GM12878 (cell line): Measurements from ENCODE around the gene CLN6. TPM values are rescaled to one million over a fixed set of nuclear protein-coding genes. Genes with fewer than 3 reads are reported as not detected.

Source experiments
- ATAC-seq: fragments of 200-7000 bp; cut with Tn5 transposase; 3 replicates; pipeline ENCODE4 v1.9.1; 2020; ENCODE audit warnings: mild to moderate bottlenecking, moderate library complexity
- BruUV-seq: library from RNA; stranded (reverse); fragments of 400-500 nt; replicated peaks from 2 replicates; lab custom pipeline; 2021; lab: Mats Ljungman, UMichigan
- CTCF ChIA-PET: fragments of 300-600 bp; sonication (Branson Sonifier 250); formaldehyde crosslinking; extraction: SDS; loops from one replicate; lab custom pipeline; 2021; ENCODE audit warnings: inconsistent platforms; lab: Yijun Ruan, JAX
- POLR2A ChIA-PET: fragments of 350-600 bp; formaldehyde crosslinking; extraction: SDS; loops from one replicate; lab custom pipeline; 2021; ENCODE audit warnings: inconsistent platforms; lab: Charles Lee
- RAD21 ChIA-PET: fragments of 300-600 bp; sonication (Branson Sonifier 250); formaldehyde crosslinking; loops from one replicate; lab custom pipeline; 2023; ENCODE audit warnings: antibody characterized with exemption; ENCODE audit not compliant: unreplicated experiment; lab: Charles Lee
- SMC1A ChIA-PET: fragments of 300-600 bp; sonication (Branson Sonifier 250); formaldehyde crosslinking; loops from one replicate; lab custom pipeline; 2023; ENCODE audit not compliant: unreplicated experiment, uncharacterized antibody; lab: Charles Lee
- DNase-seq: peaks from one replicate; pipeline ENCODE4 v3.0.0-alpha.2; 2011; ENCODE audit warnings: low read depth, low spot score
- FAIRE-seq: peaks from 3 replicates; lab custom pipeline; 2011; peaks lifted over from hg19 to GRCh38; lab: Jason Lieb, UNC
- H2AFZ ChIP-seq: 2 replicates; pipeline ENCODE4 v1.6.0; 2011; ENCODE audit warnings: low read depth, low read length, control low read depth; ENCODE audit not compliant: control insufficient read depth
- H3K27ac ChIP-seq: 2 replicates; pipeline ENCODE4 v1.5.1; 2011; ENCODE audit warnings: control low read depth; ENCODE audit not compliant: control insufficient read depth, insufficient read depth
- H3K27me3 ChIP-seq, 2 experiments: replicated peaks in 1 of 2; 2 replicates each; pipeline versions ENCODE4 v1.6.0 to v1.6.1; 2011; ENCODE audit warnings: low read length in 1 of 2; ENCODE audit not compliant: control insufficient read depth in 2 of 2, insufficient read depth in 2 of 2
- H3K36me3 ChIP-seq, 2 experiments: 2 replicates each; pipeline ENCODE4 v1.5.1; 2011; ENCODE audit warnings: low read length in 1 of 2; ENCODE audit not compliant: control insufficient read depth in 2 of 2, insufficient read depth in 2 of 2
- H3K4me1 ChIP-seq: 2 replicates; pipeline ENCODE4 v1.6.1; 2011; ENCODE audit warnings: mild to moderate bottlenecking, low read length, moderate library complexity, mixed read lengths; ENCODE audit not compliant: control insufficient read depth, insufficient read depth
- H3K4me2 ChIP-seq: 2 replicates; pipeline ENCODE4 v1.6.0; 2011; ENCODE audit warnings: control low read depth; ENCODE audit not compliant: control insufficient read depth, insufficient read depth
- H3K4me3 ChIP-seq: fragments of 200-600 bp; sonication (generic); 2 replicates; pipeline ENCODE4 v1.5.1; 2016
- H3K79me2 ChIP-seq: 2 replicates; pipeline ENCODE4 v1.6.0; 2011; ENCODE audit warnings: low read length; ENCODE audit not compliant: control insufficient read depth, insufficient read depth
- H3K9ac ChIP-seq: 2 replicates; pipeline ENCODE4 v1.8.0; 2011; ENCODE audit warnings: low read length, control low read depth, mixed read lengths; ENCODE audit not compliant: control insufficient read depth, insufficient read depth
- H3K9me3 ChIP-seq: replicated peaks from 3 replicates; pipeline ENCODE4 v1.5.1; 2011; ENCODE audit warnings: mild to moderate bottlenecking, low read length; ENCODE audit not compliant: control insufficient read depth, insufficient read depth
- H4K20me1 ChIP-seq: 2 replicates; pipeline ENCODE4 v1.6.0; 2011; ENCODE audit not compliant: control insufficient read depth, insufficient read depth
- CEBPB ChIP-seq, 2 experiments: fragments of 150-350 bp in 1 of 2; IDR thresholded peaks; 2 replicates each; pipeline ENCODE4 v1.6.1; 2012 to 2014; ENCODE audit warnings: low read depth in 2 of 2, low read length in 2 of 2, borderline replicate concordance in 1 of 2, inconsistent platforms in 1 of 2
- EED ChIP-seq: sonication (generic); IDR thresholded peaks from 2 replicates; pipeline ENCODE4 v1.6.1; 2016; ENCODE audit warnings: antibody characterized with exemption, low read depth
- FOS ChIP-seq: IDR thresholded peaks from 3 replicates; pipeline ENCODE4 v1.6.1; 2011; ENCODE audit warnings: borderline replicate concordance; ENCODE audit not compliant: insufficient read length; ENCODE audit errors: extremely low read depth
- JUND ChIP-seq: IDR thresholded peaks from 2 replicates; pipeline ENCODE4 v1.6.1; 2012; ENCODE audit warnings: low read depth, mild to moderate bottlenecking, low read length, improper control_type of control experiment, moderate library complexity
- MTA2 ChIP-seq: fragments of 450-650 bp; IDR thresholded peaks from 2 replicates; pipeline ENCODE4 v1.6.1; 2016; ENCODE audit warnings: low read depth, mild to moderate bottlenecking, moderate library complexity
- PAX5 ChIP-seq: IDR thresholded peaks from 2 replicates; pipeline ENCODE4 v1.6.1; 2011; ENCODE audit warnings: low read depth, low read length, borderline replicate concordance
- SPI1 ChIP-seq: IDR thresholded peaks from 2 replicates; pipeline ENCODE4 v1.6.1; 2011; ENCODE audit warnings: low read depth, mild to moderate bottlenecking, low read length, moderate library complexity, borderline replicate concordance; ENCODE audit not compliant: insufficient read depth
- ZNF274 ChIP-seq: IDR thresholded peaks from one replicate; pipeline ENCODE4 v1.8.0; 2011; ENCODE audit not compliant: insufficient read length, insufficient read depth
- WGBS: methylation state at CpG from one replicate; pipeline ENCODE4 v1.1.6; 2016; ENCODE audit warnings: low lambda C conversion rate; ENCODE audit not compliant: insufficient replicate concordance, insufficient coverage; ENCODE audit errors: missing lambda C conversion rate; 5-methylcytosine and 5-hydroxymethylcytosine counted together
- in situ Hi-C: fragments of 300-500 bp; cut with MboI; formaldehyde crosslinking; loops from 9 replicates; pipeline ENCODE4 v1.14.3; 2018; ENCODE audit warnings: mixed read lengths
- intact Hi-C: fragments of 100-400 bp; cut with micrococcal nuclease; formaldehyde crosslinking; loops from one replicate; pipeline ENCODE4 v1.14.2; 2022; ENCODE audit not compliant: unreplicated experiment
- polyA plus RNA-seq, 11 experiments: library from polyadenylated mRNA; depleted of rRNA in 4 of 11; unstranded in 6 of 11; stranded (reverse) in 5 of 11; fragments of >200 nt; fragmentation: Nextera tagmentation in 4 of 11; fragmentation: Illumina TruSeq in 1 of 11; extraction: Ambion mirVana in 4 of 11; extraction: Trizol in 1 of 11; gene quantifications; 1 replicate in 1 of 11; 2 replicates in 10 of 11; pipeline versions ENCODE4 v1.2.1 to v1.2.3, GENCODE V29; 2011 to 2016; ENCODE audit warnings: inconsistent platforms in 2 of 11, missing spikeins in 2 of 11, low read depth in 1 of 11
- total RNA-seq, 4 experiments: library from RNA; depleted of rRNA in 3 of 4; stranded (reverse); fragments of >200 nt in 3 of 4; fragmentation: Illumina TruSeq in 1 of 4; extraction: Trizol in 1 of 4; gene quantifications; 2 replicates each; pipeline versions ENCODE4 v1.2.1 to v1.2.3, GENCODE V29; 2013 to 2021
- TF ChIP-seq, protein P1 (sequence below): fragments of 450-650 bp; formaldehyde crosslinking; IDR thresholded peaks from 2 replicates; pipeline ENCODE4 v1.4.0; 2022; ENCODE audit warnings: mild to moderate bottlenecking, moderate library complexity
- TF ChIP-seq, protein P2 (sequence below): IDR thresholded peaks from 2 replicates; pipeline ENCODE4 v1.6.1; 2011; ENCODE audit warnings: low read depth, low read length, improper control_type of control experiment, borderline replicate concordance
- TF ChIP-seq, protein P3 (sequence below): fragments of 450-650 bp; IDR thresholded peaks from 2 replicates; pipeline ENCODE4 v1.6.1; 2016; ENCODE audit warnings: mild to moderate bottlenecking
- TF ChIP-seq, protein P4 (sequence below): fragments of 450-650 bp; IDR thresholded peaks from 2 replicates; pipeline ENCODE4 v1.6.1; 2018; ENCODE audit warnings: mild to moderate bottlenecking, low read depth, moderate library complexity; ENCODE audit not compliant: partially characterized antibody

CLN6 gene
- total and polyA plus RNA-seq, 10 of the 15 experiments (the other 5 are each of a cell fraction or from before 2014, with no cell fraction given) = 0.74 to 69.0 (median 30.3) TPM

DNA sequence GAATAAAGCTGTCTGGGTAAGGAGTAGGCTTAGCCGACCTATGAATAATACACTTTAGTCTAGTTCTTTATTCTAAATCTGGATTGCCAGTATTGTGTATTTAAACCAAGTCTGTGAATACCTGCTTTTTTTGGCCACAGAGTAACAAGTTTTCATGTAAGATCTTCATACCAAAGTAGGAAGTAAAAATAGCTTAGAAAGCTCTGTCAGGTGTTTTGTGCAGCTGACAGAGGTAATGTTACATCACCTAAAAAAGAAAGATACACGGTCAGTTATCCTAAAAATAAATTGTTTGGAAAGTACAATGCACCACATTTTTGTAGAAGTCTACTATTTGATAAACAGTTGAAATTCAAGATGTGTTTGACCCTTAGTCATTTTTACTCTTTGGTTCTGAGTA is 40.9 kb downstream of the CLN6 start (continued):
- TF ChIP-seq, protein P1, sequence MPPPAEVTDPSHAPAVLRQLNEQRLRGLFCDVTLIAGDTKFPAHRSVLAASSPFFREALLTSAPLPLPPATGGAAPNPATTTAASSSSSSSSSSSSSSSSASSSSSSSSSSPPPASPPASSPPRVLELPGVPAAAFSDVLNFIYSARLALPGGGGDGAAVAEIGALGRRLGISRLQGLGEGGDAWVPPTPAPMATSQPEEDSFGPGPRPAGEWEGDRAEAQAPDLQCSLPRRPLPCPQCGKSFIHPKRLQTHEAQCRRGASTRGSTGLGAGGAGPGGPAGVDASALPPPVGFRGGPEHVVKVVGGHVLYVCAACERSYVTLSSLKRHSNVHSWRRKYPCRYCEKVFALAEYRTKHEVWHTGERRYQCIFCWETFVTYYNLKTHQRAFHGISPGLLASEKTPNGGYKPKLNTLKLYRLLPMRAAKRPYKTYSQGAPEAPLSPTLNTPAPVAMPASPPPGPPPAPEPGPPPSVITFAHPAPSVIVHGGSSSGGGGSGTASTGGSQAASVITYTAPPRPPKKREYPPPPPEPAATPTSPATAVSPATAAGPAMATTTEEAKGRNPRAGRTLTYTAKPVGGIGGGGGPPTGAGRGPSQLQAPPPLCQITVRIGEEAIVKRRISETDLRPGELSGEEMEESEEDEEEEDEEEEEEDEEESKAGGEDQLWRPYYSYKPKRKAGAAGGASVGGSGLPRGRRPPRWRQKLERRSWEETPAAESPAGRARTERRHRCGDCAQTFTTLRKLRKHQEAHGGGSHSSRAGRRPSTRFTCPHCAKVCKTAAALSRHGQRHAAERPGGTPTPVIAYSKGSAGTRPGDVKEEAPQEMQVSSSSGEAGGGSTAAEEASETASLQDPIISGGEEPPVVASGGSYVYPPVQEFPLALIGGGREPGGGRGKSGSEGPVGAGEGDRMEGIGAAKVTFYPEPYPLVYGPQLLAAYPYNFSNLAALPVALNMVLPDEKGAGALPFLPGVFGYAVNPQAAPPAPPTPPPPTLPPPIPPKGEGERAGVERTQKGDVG (CRISPR knock-in tag) = no peak
- TF ChIP-seq EED = no peak
- TF ChIP-seq, all 136 proteins: peak for 8

DNA sequence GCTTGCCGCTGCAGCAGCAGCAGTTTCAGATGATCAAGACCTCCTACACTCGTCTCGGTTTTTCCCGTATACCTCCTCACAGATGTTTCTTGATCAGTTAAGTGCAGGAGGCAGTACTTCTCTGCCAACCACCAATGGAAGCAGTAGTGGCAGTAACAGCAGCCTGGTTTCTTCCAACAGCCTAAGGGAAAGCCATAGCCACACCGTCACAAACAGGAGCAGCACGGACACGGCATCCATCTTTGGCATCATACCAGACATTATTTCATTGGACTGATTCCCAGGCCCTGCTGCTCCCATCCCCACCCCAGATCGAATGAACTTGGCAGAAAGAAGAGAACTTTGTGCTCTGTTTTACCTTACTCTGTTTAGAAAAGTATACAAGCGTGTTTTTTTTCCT is 42.0 kb downstream of the CLN6 start:
- Histone ChIP-seq H3K36me3 (peaks cover 12 to 28% of the 10 kb centered on the region in 2 experiments), H3K9me3 (no peaks in the 10 kb centered on the region), H3K27ac (no peak overlapping the region), H4K20me1 (no peaks in the 10 kb centered on the region), H3K4me3 (no peak overlapping the region), H2AFZ (no peak overlapping the region), H3K9ac (no peak overlapping the region), H3K79me2 (no peaks in the 10 kb centered on the region), H3K4me1 (peaks cover 17% of the 10 kb centered on the region), H3K4me2 (no peak overlapping the region), H3K27me3 (no peaks in the 10 kb centered on the region)
- POLR2A ChIA-PET = no interaction called here
- FAIRE-seq = no peak
- CTCF ChIA-PET = interaction anchor here (1.2 kb wide), 1 partner anchor 10 kb away, joined by 3 read pairs; no protein-coding TSS in a partner anchor
- 76% methylated on average over 9 of the region's 9 CpGs for WGBS
- no peak; the same call in 2 of the 3 replicates for ATAC-seq
- intact Hi-C loops (no loop called here), in situ Hi-C loops (no loop called here)
- BruUV-seq = no TSS peak
- RAD21 ChIA-PET = no interaction called here
- SMC1A ChIA-PET = no interaction called here
- no peak for DNase-seq
- TF ChIP-seq, protein P2, sequence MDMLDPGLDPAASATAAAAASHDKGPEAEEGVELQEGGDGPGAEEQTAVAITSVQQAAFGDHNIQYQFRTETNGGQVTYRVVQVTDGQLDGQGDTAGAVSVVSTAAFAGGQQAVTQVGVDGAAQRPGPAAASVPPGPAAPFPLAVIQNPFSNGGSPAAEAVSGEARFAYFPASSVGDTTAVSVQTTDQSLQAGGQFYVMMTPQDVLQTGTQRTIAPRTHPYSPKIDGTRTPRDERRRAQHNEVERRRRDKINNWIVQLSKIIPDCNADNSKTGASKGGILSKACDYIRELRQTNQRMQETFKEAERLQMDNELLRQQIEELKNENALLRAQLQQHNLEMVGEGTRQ = no peak
- TF ChIP-seq PAX5 (no peak), FOS (no peak), ZNF274 (no peak), SPI1 (no peak), MTA2 (no peak), CEBPB (IDR thresholded peaks at IDR 0.05; ENCODE audit: borderline replicate concordance in 1 of 2, low read depth in 2 of 2, low read length in 2 of 2) (no peak), JUND (no peak)
- TF ChIP-seq, protein P3, sequence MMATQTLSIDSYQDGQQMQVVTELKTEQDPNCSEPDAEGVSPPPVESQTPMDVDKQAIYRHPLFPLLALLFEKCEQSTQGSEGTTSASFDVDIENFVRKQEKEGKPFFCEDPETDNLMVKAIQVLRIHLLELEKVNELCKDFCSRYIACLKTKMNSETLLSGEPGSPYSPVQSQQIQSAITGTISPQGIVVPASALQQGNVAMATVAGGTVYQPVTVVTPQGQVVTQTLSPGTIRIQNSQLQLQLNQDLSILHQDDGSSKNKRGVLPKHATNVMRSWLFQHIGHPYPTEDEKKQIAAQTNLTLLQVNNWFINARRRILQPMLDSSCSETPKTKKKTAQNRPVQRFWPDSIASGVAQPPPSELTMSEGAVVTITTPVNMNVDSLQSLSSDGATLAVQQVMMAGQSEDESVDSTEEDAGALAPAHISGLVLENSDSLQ = no peak
- TF ChIP-seq, protein P4, sequence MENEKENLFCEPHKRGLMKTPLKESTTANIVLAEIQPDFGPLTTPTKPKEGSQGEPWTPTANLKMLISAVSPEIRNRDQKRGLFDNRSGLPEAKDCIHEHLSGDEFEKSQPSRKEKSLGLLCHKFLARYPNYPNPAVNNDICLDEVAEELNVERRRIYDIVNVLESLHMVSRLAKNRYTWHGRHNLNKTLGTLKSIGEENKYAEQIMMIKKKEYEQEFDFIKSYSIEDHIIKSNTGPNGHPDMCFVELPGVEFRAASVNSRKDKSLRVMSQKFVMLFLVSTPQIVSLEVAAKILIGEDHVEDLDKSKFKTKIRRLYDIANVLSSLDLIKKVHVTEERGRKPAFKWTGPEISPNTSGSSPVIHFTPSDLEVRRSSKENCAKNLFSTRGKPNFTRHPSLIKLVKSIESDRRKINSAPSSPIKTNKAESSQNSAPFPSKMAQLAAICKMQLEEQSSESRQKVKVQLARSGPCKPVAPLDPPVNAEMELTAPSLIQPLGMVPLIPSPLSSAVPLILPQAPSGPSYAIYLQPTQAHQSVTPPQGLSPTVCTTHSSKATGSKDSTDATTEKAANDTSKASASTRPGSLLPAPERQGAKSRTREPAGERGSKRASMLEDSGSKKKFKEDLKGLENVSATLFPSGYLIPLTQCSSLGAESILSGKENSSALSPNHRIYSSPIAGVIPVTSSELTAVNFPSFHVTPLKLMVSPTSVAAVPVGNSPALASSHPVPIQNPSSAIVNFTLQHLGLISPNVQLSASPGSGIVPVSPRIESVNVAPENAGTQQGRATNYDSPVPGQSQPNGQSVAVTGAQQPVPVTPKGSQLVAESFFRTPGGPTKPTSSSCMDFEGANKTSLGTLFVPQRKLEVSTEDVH = no peak
